Activated CD8-positive, alpha-beta memory T cell treated with anti-CD3 and anti-CD28 coated beads, Interleukin-2, amount 10 ng/mL, durations not matched to agents 7 days and 5 days (primary cell): Measurements from ENCODE around the gene CTDSPL. TPM values are rescaled to one million over a fixed set of nuclear protein-coding genes. Genes with fewer than 3 reads are reported as not detected.

Experiments
- ATAC-seq: fragments of 150-1000 bp; cut with Tn5 transposase; one replicate; pipeline ENCODE4 v1.10.0; 2021; ENCODE audit warnings: moderate library complexity
- CTCF ChIA-PET: fragments of 350-600 bp; sonication (Branson Sonifier 250); formaldehyde crosslinking; loops from one replicate; lab custom pipeline; 2021; ENCODE audit warnings: antibody characterized with exemption; lab: Charles Lee
- DNase-seq: peaks from one replicate; pipeline ENCODE4 v3.0.0-alpha.2; 2020
- H3K27ac Mint-ChIP-seq: one replicate; pipeline ENCODE4 v1.8.0; 2021; ENCODE audit warnings: mild to moderate bottlenecking, mixed read lengths
- H3K27me3 Mint-ChIP-seq: one replicate; pipeline ENCODE4 v1.8.0; 2021; ENCODE audit warnings: mixed read lengths
- H3K36me3 Mint-ChIP-seq: one replicate; pipeline ENCODE4 v1.8.0; 2021; ENCODE audit warnings: mild to moderate bottlenecking, mixed read lengths
- H3K4me1 Mint-ChIP-seq: one replicate; pipeline ENCODE4 v1.8.0; 2021; ENCODE audit warnings: mixed read lengths
- H3K4me3 Mint-ChIP-seq: one replicate; pipeline ENCODE4 v1.8.0; 2021; ENCODE audit warnings: mild to moderate bottlenecking, moderate library complexity, mixed read lengths
- H3K9me3 Mint-ChIP-seq: one replicate; pipeline ENCODE4 v1.8.0; 2022; ENCODE audit warnings: low read depth, mixed read lengths
- total RNA-seq, 2 experiments: library from RNA; stranded (reverse); gene quantifications; one replicate each; pipeline ENCODE4 v1.2.3, GENCODE V29; 2021

CTDSPL gene
- total RNA-seq, 2 experiments from 2014 or later: 4.7 to 8.5 TPM

- Mint-ChIP-seq H3K27ac (no peak overlapping the region), H3K36me3 (no peaks in the 10 kb centered on the region), H3K4me1 (peaks cover 9% of the 10 kb centered on the region), H3K4me3 (no peak overlapping the region), H3K9me3 (no peaks in the 10 kb centered on the region), H3K27me3 (no peaks in the 10 kb centered on the region)
- DNase-seq (no peak), ATAC-seq (no peak)
- CTCF ChIA-PET: no interaction called here
Observed at GRCh38 chr3:37988931-37989525, 127.3 kb downstream of the CTDSPL start.

GRCh38 chr3:37989821-37990480, 128.3 kb downstream of the CTDSPL start:
- H3K4me1 Mint-ChIP-seq: peaks cover 15% of the 10 kb centered on the region
- no peaks in the 10 kb centered on the region for H3K36me3 Mint-ChIP-seq
- no peak overlapping the region for H3K27ac Mint-ChIP-seq
- no peak for ATAC-seq
- CTCF ChIA-PET: interaction anchor here (1.5 kb wide), 1 partner anchor 15 kb away, joined by 8 read pairs; no protein-coding TSS in a partner anchor
- no peak for DNase-seq
- H3K9me3 Mint-ChIP-seq: no peaks in the 10 kb centered on the region
- H3K27me3 Mint-ChIP-seq: no peaks in the 10 kb centered on the region
- no peak overlapping the region for H3K4me3 Mint-ChIP-seq

- Mint-ChIP-seq H3K27ac (no peak within 1 kb of the TSS), H3K9me3 (no peaks in the 10 kb centered on the region), H3K36me3 (peaks cover 4% of the 10 kb centered on the region), H3K4me1 (peaks cover 21% of the 10 kb centered on the region), H3K27me3 (no peaks in the 10 kb centered on the region), H3K4me3 (no peak within 1 kb of the TSS)
- ATAC-seq (no peak), DNase-seq (no peak)
- CTCF ChIA-PET: interaction anchor here (1.5 kb wide), 1 partner anchor 16 kb away, joined by 8 read pairs; no protein-coding TSS in a partner anchor
Observed at GRCh38 chr3:37990527-37990926, 128.8 kb downstream of the CTDSPL start, which contains the start of gene VILL. Gene VILL (plus strand): TSS chr3:37990786. CDS start chr3:37993673, 2,887 bp downstream.

GRCh38 chr3:37991109-37991508, 129.4 kb downstream of the CTDSPL start:
- H3K4me3 Mint-ChIP-seq: no peak overlapping the region
- CTCF ChIA-PET: interaction anchor here (1.5 kb wide), 1 partner anchor 16 kb away, joined by 8 read pairs; no protein-coding TSS in a partner anchor
- ATAC-seq: no peak
- no peaks in the 10 kb centered on the region for H3K9me3 Mint-ChIP-seq
- DNase-seq: no peak
- peaks cover 10% of the 10 kb centered on the region for H3K36me3 Mint-ChIP-seq
- H3K27me3 Mint-ChIP-seq: no peaks in the 10 kb centered on the region
- H3K27ac Mint-ChIP-seq: no peak overlapping the region
- H3K4me1 Mint-ChIP-seq: peaks cover 27% of the 10 kb centered on the region

- Mint-ChIP-seq H3K9me3 (no peaks in the 10 kb centered on the region), H3K4me1 (peaks cover 34% of the 10 kb centered on the region), H3K27me3 (no peaks in the 10 kb centered on the region), H3K4me3 (no peak overlapping the region), H3K27ac (no peak overlapping the region), H3K36me3 (peaks cover 17% of the 10 kb centered on the region)
- CTCF ChIA-PET: interaction anchor here (1.4 to 1.9 kb wide), 2 partner anchors 16 to 17 kb away, joined by 3 to 7 read pairs; no protein-coding TSS in a partner anchor
- ATAC-seq: no peak
- no peak for DNase-seq
Observed at GRCh38 chr3:37991823-37992222, 130.1 kb downstream of the CTDSPL start.

- Mint-ChIP-seq H3K27me3 (no peaks in the 10 kb centered on the region), H3K36me3 (peaks cover 19% of the 10 kb centered on the region), H3K9me3 (no peaks in the 10 kb centered on the region), H3K4me1 (peaks cover 39% of the 10 kb centered on the region), H3K27ac (no peak overlapping the region), H3K4me3 (peak overlapping the region; percentile 0)
- no peak for ATAC-seq
- DNase-seq: no peak
- CTCF ChIA-PET: interaction anchor here (1.4 to 1.9 kb wide), 2 partner anchors 17 to 18 kb away, joined by 3 to 7 read pairs; no protein-coding TSS in a partner anchor
Observed at GRCh38 chr3:37992271-37993066, 130.8 kb downstream of the CTDSPL start.

- H3K4me3 Mint-ChIP-seq: peak overlapping the region; percentile 0
- CTCF ChIA-PET: interaction anchor here (0.7 to 1.9 kb wide), 3 partner anchors 17 to 138 kb away, joined by 3 to 7 read pairs (median 3); no protein-coding TSS in a partner anchor
- peaks cover 19% of the 10 kb centered on the region for H3K36me3 Mint-ChIP-seq
- H3K27me3 Mint-ChIP-seq: no peaks in the 10 kb centered on the region
- DNase-seq (no peak), ATAC-seq (no peak)
- peaks cover 41% of the 10 kb centered on the region for H3K4me1 Mint-ChIP-seq
- H3K27ac Mint-ChIP-seq: no peak overlapping the region
- no peaks in the 10 kb centered on the region for H3K9me3 Mint-ChIP-seq
Observed at GRCh38 chr3:37993067-37993455, 131.4 kb downstream of the CTDSPL start.

- H3K36me3 Mint-ChIP-seq: peaks cover 19% of the 10 kb centered on the region
- ATAC-seq (no peak), DNase-seq (no peak)
- peak overlapping the region; percentile 91 for H3K4me3 Mint-ChIP-seq
- CTCF ChIA-PET: interaction anchor here (0.7 to 1.9 kb wide), 2 partner anchors 19 to 138 kb away, joined by 3 to 7 read pairs; no protein-coding TSS in a partner anchor
- H3K9me3 Mint-ChIP-seq: no peaks in the 10 kb centered on the region
- H3K27me3 Mint-ChIP-seq: no peaks in the 10 kb centered on the region
- peaks cover 44% of the 10 kb centered on the region for H3K4me1 Mint-ChIP-seq
- H3K27ac Mint-ChIP-seq: peak overlapping the region; percentile 93
Observed at GRCh38 chr3:37993460-37993819, 131.8 kb downstream of the CTDSPL start.

- Mint-ChIP-seq H3K27ac (peak overlapping the region; percentile 93), H3K4me3 (peak overlapping the region; percentile 91), H3K9me3 (no peaks in the 10 kb centered on the region), H3K27me3 (no peaks in the 10 kb centered on the region), H3K4me1 (peaks cover 49% of the 10 kb centered on the region), H3K36me3 (peaks cover 19% of the 10 kb centered on the region)
- ATAC-seq: peak; percentile 71
- CTCF ChIA-PET: interaction anchor here (0.7 to 0.9 kb wide), 3 partner anchors 19 to 92 kb away, joined by 3 to 5 read pairs (median 4); no protein-coding TSS in a partner anchor
- DNase-seq: peak; percentile 85
Observed at GRCh38 chr3:37993820-37994638, 132.3 kb downstream of the CTDSPL start.

- CTCF ChIA-PET: interaction anchor here (0.7 to 0.9 kb wide), 3 partner anchors 20 to 93 kb away, joined by 3 to 5 read pairs (median 4); no protein-coding TSS in a partner anchor
- peak overlapping the region; percentile 91 for H3K4me3 Mint-ChIP-seq
- ATAC-seq: peak; percentile 4
Observed at GRCh38 chr3:37994639-37994972, 132.9 kb downstream of the CTDSPL start.

GRCh38 chr3:37995652-37996641, 134.3 kb downstream of the CTDSPL start:
- Mint-ChIP-seq H3K4me1 (peaks cover 55% of the 10 kb centered on the region), H3K27me3 (no peaks in the 10 kb centered on the region), H3K4me3 (peak overlapping the region; percentile 91), H3K36me3 (peaks cover 20% of the 10 kb centered on the region), H3K9me3 (no peaks in the 10 kb centered on the region), H3K27ac (peak overlapping the region; percentile 93)
- no peak for ATAC-seq
- CTCF ChIA-PET: interaction anchor here (0.6 to 1.9 kb wide), 23 partner anchors 9 to 169 kb away, joined by 3 to 14 read pairs (median 4); partner anchors contain the start of genes ACAA1, DLEC1 and OXSR1
- DNase-seq: no peak

More at GRCh38 chr3:37994639-37994972, 132.9 kb downstream of the CTDSPL start:
- Mint-ChIP-seq H3K36me3 (peaks cover 19% of the 10 kb centered on the region), H3K27ac (peak overlapping the region; percentile 93), H3K9me3 (no peaks in the 10 kb centered on the region), H3K27me3 (no peaks in the 10 kb centered on the region), H3K4me1 (peaks cover 55% of the 10 kb centered on the region)
- DNase-seq: no peak
